GM19324 (cell line): Measurements from ENCODE around the gene TRIM73.
"Not testable (repeated sequence)": the region's sequence is repeated elsewhere in the genome, so short reads cannot be mapped to it uniquely, and the experiment has no call there.

ENCODE experiments used
- ATAC-seq: cut with Tn5 transposase; IDR thresholded peaks from one replicate; pipeline ENCODE4 v1.9.1; 2021; ENCODE audit warnings: mild to moderate bottlenecking, moderate library complexity; ENCODE audit not compliant: unreplicated experiment, low FRiP score

TRIM73 gene

GRCh38 chr7:75395329-75395728, at the start of gene TRIM73:
Gene TRIM73 (plus strand): TSS chr7:75395629. CDS start chr7:75398934, 3,305 bp downstream.
- ATAC-seq: not testable (repeated sequence)

GRCh38 chr7:75358671-75359541, 36.5 kb upstream of the TRIM73 start:
- peak; percentile 70 for ATAC-seq

- ATAC-seq: not testable (repeated sequence)
Measured at GRCh38 chr7:75359542-75359848, 35.9 kb upstream of the TRIM73 start.

GRCh38 chr7:75364079-75364478, 31.4 kb upstream of the TRIM73 start:
- not testable (repeated sequence) for ATAC-seq

- not testable (repeated sequence) for ATAC-seq
Measured at GRCh38 chr7:75366643-75367042, 28.8 kb upstream of the TRIM73 start.

- not testable (repeated sequence) for ATAC-seq
Measured at GRCh38 chr7:75367313-75367712, 28.1 kb upstream of the TRIM73 start.

GRCh38 chr7:75374144-75374518, 21.3 kb upstream of the TRIM73 start:
- ATAC-seq: not testable (repeated sequence)

- ATAC-seq: not testable (repeated sequence)
Measured at GRCh38 chr7:75374519-75375317, 20.7 kb upstream of the TRIM73 start.

GRCh38 chr7:75393194-75393593, 2.2 kb upstream of the TRIM73 start:
- ATAC-seq: not testable (repeated sequence)

- ATAC-seq: not testable (repeated sequence)
Measured at GRCh38 chr7:75397865-75398264, 2.4 kb downstream of the TRIM73 start.

GRCh38 chr7:75398771-75399700, 3.6 kb downstream of the TRIM73 start:
- ATAC-seq: peak; percentile 57

- ATAC-seq: not testable (repeated sequence)
Measured at GRCh38 chr7:75400575-75400974, 5.1 kb downstream of the TRIM73 start.

- ATAC-seq: not testable (repeated sequence)
Measured at GRCh38 chr7:75403455-75404443, 8.3 kb downstream of the TRIM73 start.

GRCh38 chr7:75404663-75405062, 9.2 kb downstream of the TRIM73 start:
- not testable (repeated sequence) for ATAC-seq

GRCh38 chr7:75409880-75410822, 14.7 kb downstream of the TRIM73 start:
- peak; percentile 90 for ATAC-seq

- ATAC-seq: not testable (repeated sequence)
Measured at GRCh38 chr7:75410823-75411173, 15.4 kb downstream of the TRIM73 start.

- not testable (repeated sequence) for ATAC-seq
Measured at GRCh38 chr7:75414204-75414603, 18.8 kb downstream of the TRIM73 start.
